ENCODE measurements around the gene DOCK2.

The DOCK2 gene

GRCh38 chr5:169770109-169770508 is 133.0 kb downstream of the DOCK2 start:
- TF ChIP-seq CTCF (IDR thresholded peaks at IDR 0.05; ENCODE audit: borderline replicate concordance, control extremely low read depth, extremely low read depth, insufficient read depth, missing control alignments), result no peak
- in situ Hi-C loops (cut with MboI; ENCODE audit: low sequenced_read_pairs, unreplicated experiment), result no loop called here
- DNase-seq (ENCODE audit: low spot score), result no peak

- in situ Hi-C loops (cut with MboI; ENCODE audit: low sequenced_read_pairs, unreplicated experiment), result no loop called here
- no peak for DNase-seq (ENCODE audit: low spot score)
- no peak for TF ChIP-seq CTCF (IDR thresholded peaks at IDR 0.05; ENCODE audit: borderline replicate concordance, control extremely low read depth, extremely low read depth, insufficient read depth, missing control alignments)
Observed at GRCh38 chr5:169772256-169772655, 135.2 kb downstream of the DOCK2 start.

- DNase-seq (ENCODE audit: low spot score), result no peak
- in situ Hi-C loops (cut with MboI; ENCODE audit: low sequenced_read_pairs, unreplicated experiment), result no loop called here
- TF ChIP-seq CTCF (IDR thresholded peaks at IDR 0.05; ENCODE audit: borderline replicate concordance, control extremely low read depth, extremely low read depth, insufficient read depth, missing control alignments), result no peak
Observed at GRCh38 chr5:169772688-169773087, 135.6 kb downstream of the DOCK2 start.

- in situ Hi-C loops (cut with MboI; ENCODE audit: low sequenced_read_pairs, unreplicated experiment), result no loop called here
- TF ChIP-seq CTCF (IDR thresholded peaks at IDR 0.05; ENCODE audit: borderline replicate concordance, control extremely low read depth, extremely low read depth, insufficient read depth, missing control alignments), result no peak
- no peak for DNase-seq (ENCODE audit: low spot score)
Observed at GRCh38 chr5:169777159-169777558, 140.1 kb downstream of the DOCK2 start.

- TF ChIP-seq CTCF (IDR thresholded peaks at IDR 0.05; ENCODE audit: borderline replicate concordance, control extremely low read depth, extremely low read depth, insufficient read depth, missing control alignments), result no peak
- DNase-seq (ENCODE audit: low spot score), result peak; percentile 49
- in situ Hi-C loops (cut with MboI; ENCODE audit: low sequenced_read_pairs, unreplicated experiment), result no loop called here
Observed at GRCh38 chr5:169778622-169779596, 141.8 kb downstream of the DOCK2 start.

- DNase-seq (ENCODE audit: low spot score), result no peak
- TF ChIP-seq CTCF (IDR thresholded peaks at IDR 0.05; ENCODE audit: borderline replicate concordance, control extremely low read depth, extremely low read depth, insufficient read depth, missing control alignments), result no peak
- in situ Hi-C loops (cut with MboI; ENCODE audit: low sequenced_read_pairs, unreplicated experiment), result no loop called here
Observed at GRCh38 chr5:169781420-169782345, 144.6 kb downstream of the DOCK2 start.

All from GM13976 (cell line).